CD4-positive, alpha-beta T cell treated with Interleukin-17A for 1 hour (primary cell): ENCODE data around the gene OR52M1.
A peak's percentile ranks its signal among the peaks of the same experiment; 100 is the strongest.
"Not testable (repeated sequence)": the region's sequence is repeated elsewhere in the genome, so short reads cannot be mapped to it uniquely, and the experiment has no call there.

ENCODE experiments used
- DNase-seq: peaks from one replicate; pipeline ENCODE4 v3.0.0-alpha.2; 2020

Gene OR52M1, protein sequence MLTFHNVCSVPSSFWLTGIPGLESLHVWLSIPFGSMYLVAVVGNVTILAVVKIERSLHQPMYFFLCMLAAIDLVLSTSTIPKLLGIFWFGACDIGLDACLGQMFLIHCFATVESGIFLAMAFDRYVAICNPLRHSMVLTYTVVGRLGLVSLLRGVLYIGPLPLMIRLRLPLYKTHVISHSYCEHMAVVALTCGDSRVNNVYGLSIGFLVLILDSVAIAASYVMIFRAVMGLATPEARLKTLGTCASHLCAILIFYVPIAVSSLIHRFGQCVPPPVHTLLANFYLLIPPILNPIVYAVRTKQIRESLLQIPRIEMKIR

DNA sequence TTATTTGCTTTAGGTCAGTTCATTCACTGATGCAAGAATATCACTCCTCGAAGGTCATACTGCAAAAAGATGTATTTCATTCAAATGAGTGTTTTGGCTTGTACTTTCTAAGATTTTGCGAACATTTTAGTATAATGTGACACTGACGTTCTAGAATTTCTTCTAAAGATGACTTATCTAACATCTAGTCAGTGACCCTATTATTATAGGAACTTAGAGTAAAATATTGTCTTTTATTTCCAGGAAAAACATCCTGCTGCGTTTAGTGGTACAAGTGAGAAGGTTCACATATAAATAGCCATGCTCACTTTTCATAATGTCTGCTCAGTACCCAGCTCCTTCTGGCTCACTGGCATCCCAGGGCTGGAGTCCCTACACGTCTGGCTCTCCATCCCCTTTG, at the start of gene OR52M1:
Gene OR52M1, plus strand, starts transcription at position 301 of the 400 bp plus-strand sequence. Its CDS starts 0 bp downstream, at position 301.
- DNase-seq = no peak

DNA sequence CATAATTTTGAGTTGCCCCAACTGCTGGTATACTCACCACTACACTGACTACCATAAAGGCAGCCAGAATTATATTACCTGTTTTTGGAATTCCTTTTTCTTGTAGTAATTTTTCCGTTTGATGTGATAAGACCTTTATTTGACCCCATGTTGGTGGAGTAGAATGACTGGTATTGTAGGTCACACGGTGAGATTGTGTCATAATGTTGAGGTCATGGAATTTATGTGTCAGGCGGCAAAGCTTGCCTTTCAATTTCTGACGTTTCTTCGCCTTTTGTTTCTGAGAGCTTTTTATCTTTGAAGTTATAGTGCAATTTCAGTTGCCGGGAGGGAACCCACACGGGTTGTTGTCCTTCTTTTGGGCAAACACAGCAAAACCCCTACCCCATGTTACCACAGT, 49.5 kb upstream of the OR52M1 start:
- no peak for DNase-seq

DNA sequence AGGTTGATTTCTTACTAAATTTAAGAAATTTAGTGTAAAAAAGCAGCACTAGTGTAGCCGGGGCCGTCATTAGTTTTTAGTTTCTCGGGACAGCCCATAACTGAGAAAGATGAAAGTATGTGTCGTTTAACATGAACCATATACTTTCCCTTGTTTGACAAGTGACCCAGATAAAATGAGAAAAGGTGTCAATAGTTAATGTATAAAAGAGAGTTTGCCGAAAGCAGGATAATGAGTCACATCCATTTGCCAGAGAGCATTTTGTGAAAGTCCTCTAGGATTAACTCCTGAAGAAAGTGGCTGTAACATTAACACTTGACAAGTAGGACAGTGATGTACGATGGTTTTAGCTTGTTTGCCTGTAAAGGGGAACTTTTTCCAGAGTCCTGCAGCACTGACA, 49.0 kb upstream of the OR52M1 start:
- no peak for DNase-seq

DNA sequence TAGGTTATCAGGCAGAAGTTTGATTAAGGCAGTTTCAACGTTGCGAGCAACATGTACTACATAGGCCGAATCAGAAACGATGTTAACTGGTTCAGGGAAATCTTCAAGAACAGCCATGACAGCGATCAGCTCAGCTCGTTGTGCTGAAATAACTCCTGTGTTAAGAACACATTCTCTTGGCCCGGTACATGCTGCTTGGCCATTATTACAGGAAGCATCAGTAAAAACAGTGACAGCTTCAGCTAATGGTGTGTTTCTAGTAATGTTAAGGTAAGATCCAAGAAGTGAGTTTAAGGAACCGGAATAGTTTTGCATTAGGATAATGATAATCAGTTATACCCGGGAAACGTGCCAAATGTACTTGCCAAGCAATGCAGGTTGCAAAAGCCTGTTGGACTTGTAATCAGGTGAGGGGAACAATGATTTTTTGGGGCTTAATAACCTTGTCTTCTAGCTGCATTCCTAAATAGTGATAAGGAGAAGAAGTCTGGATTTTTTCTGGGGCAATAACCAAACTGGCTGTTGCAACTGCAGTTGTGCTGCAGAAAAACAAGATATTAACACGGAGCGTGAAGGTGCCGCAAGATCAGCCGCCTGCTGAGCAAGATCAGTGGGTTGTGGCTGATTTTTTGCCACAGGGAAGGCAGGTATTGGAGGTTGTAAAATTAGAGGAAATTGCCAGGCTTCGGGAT, 48.3 kb upstream of the OR52M1 start:
- no peak for DNase-seq

DNA sequence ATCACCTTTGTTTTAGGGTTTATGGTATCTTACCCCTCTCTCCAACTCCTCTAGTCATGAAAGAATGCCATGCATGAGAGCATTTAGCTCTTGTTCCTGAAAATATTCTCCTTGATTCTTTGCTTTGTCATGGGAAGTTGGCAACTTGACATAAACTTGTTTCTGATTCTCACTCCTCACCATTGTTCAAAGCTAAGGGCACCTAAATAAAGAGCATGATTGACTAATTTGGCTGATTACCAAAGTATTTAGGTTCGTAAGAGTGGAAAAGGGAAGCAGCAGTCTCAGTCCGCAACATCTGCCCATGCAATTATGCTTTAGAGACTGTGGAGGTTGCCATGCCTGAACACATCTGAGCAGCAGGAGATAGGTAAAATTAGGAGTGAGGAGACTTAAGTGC, 36.1 kb upstream of the OR52M1 start:
- no peak for DNase-seq

DNA sequence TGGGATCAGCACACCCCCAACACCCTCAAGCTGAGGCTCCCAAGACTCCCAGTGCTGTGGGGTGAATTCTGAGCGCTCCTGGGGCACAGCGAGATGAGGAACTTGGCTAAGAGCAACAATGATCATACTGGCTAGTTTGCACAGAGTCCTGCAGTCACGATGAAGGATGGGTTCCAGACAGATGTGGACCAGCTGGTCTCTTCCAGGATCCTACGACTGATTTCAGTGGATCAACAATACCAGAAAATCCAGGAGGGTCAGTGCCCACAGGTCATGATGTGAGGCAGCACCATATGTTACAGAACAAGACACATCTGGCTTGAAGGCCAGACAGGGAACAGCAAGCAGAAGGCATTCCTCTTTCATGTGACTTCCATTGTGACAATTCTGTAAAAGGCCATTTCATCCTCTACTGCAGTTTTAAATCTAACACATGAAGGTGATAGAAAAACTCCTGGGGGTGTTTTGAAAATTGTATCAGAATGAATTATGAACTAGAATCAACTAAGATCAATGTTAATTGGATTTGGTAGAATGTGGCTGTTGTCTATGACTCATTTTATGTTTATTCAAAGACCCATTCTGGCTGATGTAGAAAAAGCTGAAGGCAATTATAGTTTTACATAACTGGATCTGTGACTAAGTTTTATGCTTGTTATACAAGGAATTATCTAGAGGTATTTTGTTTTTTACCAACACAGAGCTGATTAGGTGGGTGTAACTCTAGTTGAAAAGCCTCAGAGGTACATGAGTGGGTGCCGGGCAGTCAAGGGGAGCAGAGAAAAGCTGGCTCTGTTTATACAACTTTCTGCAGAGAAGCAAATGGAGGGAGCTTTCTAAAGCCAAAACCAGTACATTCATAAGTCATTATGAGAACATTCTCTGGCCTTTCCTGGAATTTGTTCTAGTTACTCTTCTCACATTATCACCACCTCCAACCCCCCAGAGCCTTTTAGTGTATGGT, 33.4 kb upstream of the OR52M1 start:
- DNase-seq = no peak

DNA sequence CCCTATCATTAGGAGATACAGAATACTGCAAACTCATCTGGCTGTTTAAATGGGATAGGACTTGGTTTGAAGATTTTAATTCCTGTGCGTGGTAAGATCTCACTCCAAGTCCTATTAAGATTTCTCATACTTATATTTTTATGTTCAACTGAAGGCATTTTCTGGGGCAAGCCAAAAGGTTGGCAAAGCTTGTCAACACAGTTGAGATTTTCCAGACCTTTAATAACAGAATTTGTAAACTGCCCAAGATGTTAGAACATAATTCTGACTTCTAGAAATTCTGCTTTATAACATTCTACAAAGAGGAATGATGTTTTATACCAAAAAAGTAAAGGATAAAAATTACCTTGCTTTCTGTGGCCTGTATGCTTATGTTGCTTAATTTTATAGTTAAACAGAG, 30.8 kb upstream of the OR52M1 start:
- no peak for DNase-seq

DNA sequence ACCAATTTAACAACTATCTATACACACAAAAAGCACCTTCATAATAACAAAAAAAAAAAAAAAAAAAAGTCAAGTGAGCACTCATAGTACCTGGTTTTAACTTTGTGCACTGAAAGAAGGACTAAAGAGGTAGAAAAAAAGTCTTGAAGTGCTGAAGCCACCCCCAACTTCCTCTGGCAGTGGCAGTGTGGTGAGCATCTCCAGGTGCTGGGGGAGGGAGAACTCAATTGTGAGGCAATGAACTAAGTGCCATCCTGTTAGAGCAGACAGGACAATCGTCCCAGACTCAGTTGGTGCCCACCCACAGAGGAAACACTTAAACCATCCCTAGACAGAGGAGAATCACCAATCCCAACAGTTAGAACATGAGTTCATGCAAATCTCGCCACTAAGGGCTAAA, 22.7 kb upstream of the OR52M1 start:
- DNase-seq = no peak

DNA sequence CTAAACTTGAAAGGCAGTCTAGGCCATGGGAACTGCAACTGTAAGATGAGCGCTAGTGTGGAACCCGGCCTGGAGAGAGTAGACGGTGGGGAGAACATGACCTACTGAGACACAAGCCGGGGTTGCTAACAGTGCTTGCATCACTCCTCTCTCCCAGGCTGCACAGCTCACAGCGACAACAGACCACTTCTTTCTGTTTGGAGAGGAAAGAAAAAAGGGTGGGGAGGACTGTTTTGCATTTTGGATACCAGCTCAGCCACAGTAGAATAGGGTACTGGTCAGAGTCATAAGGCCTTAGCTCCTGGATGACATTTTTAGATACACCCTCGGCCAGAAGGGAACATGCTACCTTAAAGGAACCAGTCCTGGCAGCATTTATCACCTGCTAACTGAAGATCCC, 22.2 kb upstream of the OR52M1 start:
- no peak for DNase-seq

DNA sequence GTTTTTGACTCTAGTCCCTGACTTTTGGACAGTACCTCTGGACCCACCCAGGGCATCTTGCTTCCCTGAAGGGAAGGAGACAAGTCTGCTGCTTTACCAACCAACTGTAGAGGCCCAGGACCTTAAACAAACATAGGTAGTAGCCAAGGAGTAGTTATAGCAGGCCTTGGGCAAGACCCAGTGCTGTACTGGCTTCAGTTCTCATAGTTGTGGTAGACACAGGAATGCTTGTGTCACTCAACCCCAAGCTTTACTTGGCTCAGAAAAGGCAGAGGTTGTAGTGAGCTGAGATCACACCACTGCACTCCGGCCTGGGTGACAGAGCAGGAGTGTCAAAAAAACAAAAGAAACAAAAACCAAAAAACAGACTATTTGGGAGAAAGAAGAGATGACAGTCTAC, 21.3 kb upstream of the OR52M1 start:
- no peak for DNase-seq

DNA sequence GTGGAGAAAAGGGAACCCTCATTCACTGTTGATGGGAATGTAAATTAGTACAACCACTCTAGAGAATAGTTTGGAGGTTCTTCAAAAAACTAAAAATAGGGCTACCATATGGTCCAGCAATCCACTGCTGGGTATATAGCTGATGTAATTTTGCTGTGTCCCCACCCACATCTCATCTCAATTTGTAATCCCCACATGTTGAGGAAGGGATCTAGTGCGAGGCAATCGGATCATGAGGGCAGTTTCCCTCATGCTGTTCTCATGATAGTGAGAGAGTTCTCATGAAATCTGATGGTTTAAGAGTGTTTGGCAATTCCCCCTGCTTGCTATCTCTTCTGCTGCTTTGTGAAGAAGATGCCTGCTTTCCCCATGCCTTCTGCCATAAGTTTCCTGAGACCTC, 17.1 kb upstream of the OR52M1 start:
- no peak for DNase-seq

DNA sequence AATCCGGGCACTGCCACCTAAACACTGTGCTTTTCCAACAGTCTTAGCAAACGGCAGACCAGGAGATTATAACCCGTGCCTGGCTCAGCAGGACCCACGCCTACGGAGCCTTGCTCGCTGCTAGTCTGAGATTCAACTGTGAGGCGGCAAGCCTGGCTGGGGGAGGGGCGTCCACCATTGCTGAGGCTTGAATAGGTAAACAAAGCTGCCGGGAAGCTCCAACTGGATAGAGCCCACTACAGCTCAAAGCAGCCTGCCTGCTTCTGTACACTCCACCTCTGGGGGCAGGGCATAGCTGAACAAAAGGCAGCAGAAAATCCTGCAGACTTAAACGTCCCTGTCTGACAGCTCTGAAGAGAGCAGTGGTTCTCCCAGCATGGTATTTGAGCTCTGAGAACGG, 13.3 kb upstream of the OR52M1 start:
- DNase-seq = not testable (repeated sequence)

DNA sequence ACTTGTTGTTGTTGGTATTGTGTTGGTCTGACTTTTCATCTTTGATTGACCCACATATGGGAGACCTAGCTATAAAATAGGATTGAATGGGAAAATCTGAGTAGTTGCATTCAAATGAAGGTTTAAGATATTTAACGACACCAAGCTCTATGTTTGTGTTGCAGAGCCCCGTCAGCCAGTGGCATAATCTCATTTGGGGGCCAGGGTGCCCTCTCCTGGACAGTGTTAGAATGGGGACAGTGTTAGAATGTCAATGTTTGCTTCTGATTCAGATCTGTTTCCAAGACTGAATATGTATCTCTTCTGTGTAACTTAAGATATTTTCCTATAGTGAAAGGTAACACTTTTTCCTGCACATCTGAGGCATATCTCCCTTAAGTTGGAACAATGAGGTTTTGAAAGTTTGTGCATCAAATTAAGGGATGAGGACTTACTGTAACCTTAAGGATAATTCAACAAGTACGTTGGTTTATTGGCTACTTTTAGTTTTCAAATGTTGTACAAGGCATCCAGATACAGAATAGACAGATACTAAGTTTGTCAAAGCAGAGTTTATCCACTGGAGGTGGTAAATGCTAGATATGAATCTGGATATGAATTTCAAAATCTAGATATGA, 5.3 kb upstream of the OR52M1 start:
- peak; percentile 45 for DNase-seq

DNA sequence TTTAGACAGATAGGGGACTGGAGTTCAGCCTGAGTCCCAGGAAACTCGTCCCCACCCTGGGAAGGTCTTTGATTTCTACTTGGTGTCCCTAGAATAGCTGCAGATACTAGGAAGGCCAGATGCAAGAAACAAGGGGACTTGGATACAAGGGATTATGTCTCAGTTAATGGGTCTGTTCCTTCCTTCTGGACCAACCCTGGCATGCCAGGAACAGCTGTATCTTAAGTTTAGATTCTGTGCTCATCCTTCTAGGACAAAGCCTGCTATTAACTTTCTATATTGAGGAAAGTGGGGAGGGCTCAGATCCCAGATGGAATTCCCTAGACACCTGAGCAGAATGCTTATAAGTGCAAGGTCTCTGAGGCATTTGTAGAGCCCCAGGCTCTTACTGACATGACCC, 3.9 kb upstream of the OR52M1 start:
- no peak for DNase-seq

DNA sequence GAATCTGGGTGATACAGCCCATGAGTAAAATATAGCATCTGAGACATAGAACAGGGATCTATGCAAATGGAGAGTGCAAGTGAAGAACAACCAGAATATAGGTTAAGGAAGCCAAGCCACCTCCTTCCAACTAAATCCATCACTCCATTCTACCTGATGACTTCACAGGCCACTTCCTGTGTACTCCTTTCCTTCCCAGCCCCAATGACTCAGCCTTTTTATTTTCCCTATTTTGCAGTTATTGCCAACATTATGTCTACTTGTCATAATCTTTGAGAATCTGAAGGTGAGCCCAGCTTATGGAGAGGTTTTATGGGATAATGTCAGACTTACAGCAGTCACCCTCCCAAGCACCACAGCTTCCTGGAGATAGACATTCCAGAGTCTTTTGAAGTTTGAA, 1.4 kb upstream of the OR52M1 start:
- no peak for DNase-seq

DNA sequence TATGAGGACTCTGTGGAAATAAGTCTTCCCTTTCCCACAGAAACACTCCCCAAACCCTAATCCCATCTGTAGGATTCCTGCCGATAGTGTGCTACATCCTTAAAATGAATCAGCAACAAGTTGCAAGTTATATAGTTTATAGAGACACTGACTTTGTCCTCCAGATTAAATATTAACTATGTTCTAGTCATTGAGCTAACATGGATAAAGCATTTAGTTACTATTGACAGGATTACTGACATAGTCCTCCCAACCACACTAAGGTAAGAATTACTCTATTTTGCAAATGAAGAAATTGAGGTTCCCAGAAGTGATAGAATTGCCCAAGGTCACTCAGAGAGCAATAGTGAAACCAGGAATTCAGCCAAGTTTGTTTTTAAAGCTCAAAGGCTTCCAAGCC, 1.9 kb downstream of the OR52M1 start:
- no peak for DNase-seq

DNA sequence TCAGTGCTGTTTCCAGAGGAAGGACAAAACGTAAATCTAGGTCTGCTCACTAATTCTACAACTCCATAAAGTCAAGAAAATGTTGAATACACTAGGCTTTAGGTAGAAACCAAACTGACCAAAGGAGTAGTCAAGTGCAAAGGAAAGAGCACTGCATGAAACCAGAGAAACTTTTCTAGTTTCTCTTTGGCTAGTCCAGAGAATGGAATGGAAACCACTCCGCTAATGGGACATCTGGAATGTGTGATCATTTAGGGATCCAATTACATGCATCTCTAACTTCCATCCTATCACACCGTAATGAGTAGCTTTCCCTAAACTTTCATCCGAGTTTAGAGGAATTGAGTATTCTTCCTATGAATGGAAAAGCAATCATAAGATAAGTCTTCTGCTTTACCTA, 2.4 kb downstream of the OR52M1 start:
- DNase-seq = no peak

DNA sequence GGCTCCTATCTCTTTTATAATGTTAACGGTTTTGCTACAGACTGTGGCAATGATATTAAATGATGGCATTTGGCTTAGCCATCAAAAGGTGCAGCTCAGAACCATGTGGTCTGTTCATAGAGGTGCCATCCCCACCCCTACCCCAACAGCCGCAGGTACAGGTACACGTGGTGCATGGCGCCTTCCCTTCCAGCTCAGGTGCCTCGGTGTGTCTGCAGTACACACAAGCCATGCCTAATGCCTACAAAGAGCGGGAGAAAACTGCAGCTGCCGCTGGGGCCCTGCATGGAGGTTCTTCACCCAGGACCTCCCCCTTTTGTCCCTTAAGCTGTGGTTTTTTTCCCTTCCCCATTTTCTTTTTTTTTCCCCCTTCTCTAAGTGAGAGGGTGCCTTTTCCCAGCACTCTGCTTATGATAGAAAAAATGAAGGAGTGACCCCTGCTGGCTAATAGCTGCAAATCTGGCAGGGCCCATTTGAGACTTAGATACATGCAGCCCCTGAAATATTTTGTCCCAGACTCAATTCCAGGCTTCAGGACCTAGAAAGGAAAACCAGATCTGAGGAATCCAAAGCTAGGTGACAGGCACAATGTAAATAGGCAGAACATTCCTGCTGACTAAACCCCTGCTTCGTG, 6.5 kb downstream of the OR52M1 start:
- no peak for DNase-seq

DNA sequence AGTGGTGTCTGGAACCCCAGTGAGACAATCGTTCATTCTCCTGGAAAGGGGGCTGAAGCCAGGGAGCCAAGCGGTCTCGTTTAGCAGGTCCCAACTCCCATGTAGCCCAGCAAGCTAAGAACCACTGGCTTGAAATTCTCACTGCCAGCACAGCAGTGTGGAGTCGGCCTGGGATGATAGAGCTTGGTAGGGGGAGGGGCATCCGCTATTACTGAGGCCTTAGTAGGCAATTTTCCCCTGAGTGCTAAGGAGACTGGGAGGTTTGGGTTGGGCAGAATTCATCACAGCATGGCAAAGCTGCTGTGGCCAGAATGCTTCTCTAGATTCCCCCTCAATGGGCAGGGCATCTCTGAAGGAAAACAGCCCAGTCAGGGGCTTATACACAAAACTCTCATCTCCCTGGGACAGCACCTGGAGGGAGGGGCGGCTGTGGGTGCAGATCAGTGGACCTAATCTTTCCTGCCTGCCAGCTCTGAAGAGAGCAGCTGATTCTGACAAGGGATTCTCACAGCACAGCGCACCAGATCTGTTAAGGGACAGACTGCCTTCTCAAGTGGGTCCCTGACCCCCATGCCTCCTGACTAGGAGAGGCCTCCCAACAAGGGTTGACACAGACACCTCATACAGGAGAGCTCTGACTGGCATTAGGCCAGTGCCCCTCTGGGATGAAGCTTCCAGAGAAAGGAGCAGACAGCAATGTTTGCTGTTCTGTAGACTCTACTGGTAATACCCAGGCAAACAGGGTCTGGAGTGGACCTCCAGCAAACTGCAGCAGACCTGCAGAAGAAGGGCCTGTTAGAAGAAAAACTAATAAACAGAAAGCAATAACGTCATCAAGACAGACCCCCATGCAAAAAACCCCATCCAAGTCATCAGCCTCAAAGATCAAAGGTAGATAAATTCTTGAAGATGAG, 14.8 kb downstream of the OR52M1 start:
- no peak for DNase-seq

DNA sequence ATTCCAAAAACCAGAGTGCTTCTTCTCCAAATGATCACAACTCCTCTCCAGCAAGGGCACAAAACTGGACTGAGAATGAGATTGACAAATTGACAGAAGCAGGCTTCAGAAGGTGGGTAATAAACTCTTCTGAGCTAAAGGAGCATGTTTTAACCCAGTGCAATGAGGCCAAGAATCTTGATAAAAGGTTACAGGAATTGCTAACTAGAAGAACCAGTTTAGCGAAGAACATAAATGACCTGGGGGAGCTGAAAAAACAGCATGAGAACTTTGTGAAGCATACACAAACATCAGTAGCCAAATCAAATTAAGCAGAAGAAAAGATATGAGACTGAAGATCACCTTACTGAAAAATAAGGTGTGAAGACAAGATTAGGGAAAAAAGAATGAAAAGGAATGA, 15.5 kb downstream of the OR52M1 start:
- DNase-seq = no peak

DNA sequence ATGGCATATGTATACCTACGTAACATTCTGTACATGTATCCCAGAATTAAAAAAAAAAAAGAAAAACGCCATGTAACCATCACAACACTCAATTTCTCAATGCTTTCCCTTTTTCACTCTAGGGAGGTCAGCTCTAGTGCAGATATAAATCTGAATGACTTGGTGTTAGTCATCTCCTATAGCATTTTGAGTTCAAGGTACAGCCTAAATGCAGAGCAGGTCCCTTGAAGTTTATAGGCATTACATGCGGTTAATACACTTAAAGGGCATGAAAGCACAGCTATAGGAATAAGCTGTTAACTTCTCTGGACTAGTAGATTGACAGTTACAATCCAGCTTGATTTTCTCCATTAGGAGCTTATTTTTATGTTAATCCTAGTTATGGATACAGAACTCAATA, 20.4 kb downstream of the OR52M1 start:
- no peak for DNase-seq

DNA sequence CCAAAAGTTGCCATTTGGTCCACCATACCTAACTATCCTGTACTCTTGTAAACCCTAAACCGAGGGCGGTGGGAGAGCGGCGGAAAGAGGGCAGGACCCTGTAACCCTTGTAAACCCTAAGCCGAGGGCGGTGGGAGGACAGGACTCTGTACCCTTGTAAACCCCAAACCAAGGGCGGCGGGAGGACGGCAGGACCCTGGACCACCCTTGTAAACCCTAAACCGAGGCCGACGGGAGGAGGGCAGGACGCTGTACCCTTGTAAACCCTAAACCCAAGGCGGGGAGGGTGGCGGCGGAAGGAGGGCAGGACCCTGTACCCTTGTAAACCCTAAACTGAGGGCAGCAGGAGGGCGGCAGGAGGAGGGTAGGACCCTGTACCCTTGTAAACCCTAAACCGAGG, 24.1 kb downstream of the OR52M1 start:
- no peak for DNase-seq
